ENCODE measurements around the gene ANKRD30A. TPM values are rescaled to one million over a fixed set of nuclear protein-coding genes. Genes with fewer than 3 reads are reported as not detected.

The ANKRD30A gene
- polyA plus RNA-seq, 4 donors, result 0.19 TPM; not detected in 3

GRCh38 chr10:37275216-37275777 lies 149.9 kb downstream of the ANKRD30A start:
- H3K9me3 ChIP-seq (ENCODE audit: control insufficient read depth in 2 of 2, insufficient read depth in 1 of 2, low read depth in 1 of 2, low read length in 1 of 2), result peaks cover 0 to 16% of the 10 kb centered on the region in 2 donors
- H3K36me3 ChIP-seq (ENCODE audit: control insufficient read depth in 3 of 3, insufficient read depth in 2 of 3, low read depth in 1 of 3, low read length in 3 of 3), result no peaks in the 10 kb centered on the region
- no peak overlapping the region for H3K27ac ChIP-seq (ENCODE audit: low read depth in 1 of 3, low read length in 2 of 3)
- 91 to 94% (median 92%) methylated on average over 17 of the region's 17 CpGs for WGBS, 3 donors
- FAIRE-seq (no peak), DNase-seq (no peak)
- H3K4me3 ChIP-seq (ENCODE audit: low read depth in 1 of 3, low read length in 3 of 3), result no peak overlapping the region
- H3K27me3 ChIP-seq (ENCODE audit: control insufficient read depth in 3 of 3, insufficient read depth in 3 of 3, low read length in 3 of 3), result no peaks in the 10 kb centered on the region
- no peaks in the 10 kb centered on the region for H3K4me1 ChIP-seq (ENCODE audit: control insufficient read depth in 3 of 3, insufficient read depth in 2 of 3, low read depth in 1 of 3, low read length in 2 of 3)

- H3K9me3 ChIP-seq (ENCODE audit: control insufficient read depth in 2 of 2, insufficient read depth in 1 of 2, low read depth in 1 of 2, low read length in 1 of 2), result peaks cover 0 to 34% of the 10 kb centered on the region in 2 donors
- H3K4me1 ChIP-seq (ENCODE audit: control insufficient read depth in 3 of 3, insufficient read depth in 2 of 3, low read depth in 1 of 3, low read length in 2 of 3), result no peaks in the 10 kb centered on the region
- no peak for FAIRE-seq
- 92 to 97% (median 93%) methylated on average over 14 to 18 of the region's 18 CpGs for WGBS, 3 donors
- no peak overlapping the region for H3K27ac ChIP-seq (ENCODE audit: low read depth in 1 of 3, low read length in 2 of 3)
- no peak for DNase-seq
- no peak overlapping the region for H3K4me3 ChIP-seq (ENCODE audit: low read depth in 1 of 3, low read length in 3 of 3)
- H3K27me3 ChIP-seq (ENCODE audit: control insufficient read depth in 3 of 3, insufficient read depth in 3 of 3, low read length in 3 of 3), result no peaks in the 10 kb centered on the region
- no peaks in the 10 kb centered on the region for H3K36me3 ChIP-seq (ENCODE audit: control insufficient read depth in 3 of 3, insufficient read depth in 2 of 3, low read depth in 1 of 3, low read length in 3 of 3)
Observed at GRCh38 chr10:37285063-37285462, 159.7 kb downstream of the ANKRD30A start.

GRCh38 chr10:37289833-37290464 lies 164.6 kb downstream of the ANKRD30A start:
- Histone ChIP-seq H3K9me3 (ENCODE audit: control insufficient read depth in 2 of 2, insufficient read depth in 1 of 2, low read depth in 1 of 2, low read length in 1 of 2) (peaks cover 0 to 17% of the 10 kb centered on the region in 2 donors), H3K4me3 (ENCODE audit: low read depth in 1 of 3, low read length in 3 of 3) (no peak overlapping the region), H3K27ac (ENCODE audit: low read depth in 1 of 3, low read length in 2 of 3) (no peak overlapping the region), H3K27me3 (ENCODE audit: control insufficient read depth in 3 of 3, insufficient read depth in 3 of 3, low read length in 3 of 3) (no peaks in the 10 kb centered on the region), H3K36me3 (ENCODE audit: control insufficient read depth in 3 of 3, insufficient read depth in 2 of 3, low read depth in 1 of 3, low read length in 3 of 3) (no peaks in the 10 kb centered on the region), H3K4me1 (ENCODE audit: control insufficient read depth in 3 of 3, insufficient read depth in 2 of 3, low read depth in 1 of 3, low read length in 2 of 3) (no peaks in the 10 kb centered on the region)
- 22 to 76% (median 48%) methylated on average over 4 of the region's 4 CpGs for WGBS, 3 donors
- FAIRE-seq, result no peak
- DNase-seq, result peak; percentile 50 to 83

- Histone ChIP-seq H3K36me3 (ENCODE audit: control insufficient read depth in 3 of 3, insufficient read depth in 2 of 3, low read depth in 1 of 3, low read length in 3 of 3) (no peaks in the 10 kb centered on the region), H3K27me3 (ENCODE audit: control insufficient read depth in 3 of 3, insufficient read depth in 3 of 3, low read length in 3 of 3) (no peaks in the 10 kb centered on the region), H3K4me1 (ENCODE audit: control insufficient read depth in 3 of 3, insufficient read depth in 2 of 3, low read depth in 1 of 3, low read length in 2 of 3) (no peaks in the 10 kb centered on the region), H3K9me3 (ENCODE audit: control insufficient read depth in 2 of 2, insufficient read depth in 1 of 2, low read depth in 1 of 2, low read length in 1 of 2) (peaks cover 0 to 35% of the 10 kb centered on the region in 2 donors), H3K4me3 (ENCODE audit: low read depth in 1 of 3, low read length in 3 of 3) (no peak overlapping the region), H3K27ac (ENCODE audit: low read depth in 1 of 3, low read length in 2 of 3) (no peak overlapping the region)
- WGBS, 3 donors, result 54 to 69% (median 62%) methylated on average over 2 of the region's 2 CpGs
- no peak for DNase-seq
- no peak for FAIRE-seq
Observed at GRCh38 chr10:37301271-37301670, 175.9 kb downstream of the ANKRD30A start.

- 64 to 81% (median 78%) methylated on average over 2 of the region's 2 CpGs for WGBS, 3 donors
- peaks cover 0 to 32% of the 10 kb centered on the region in 2 donors for H3K9me3 ChIP-seq (ENCODE audit: control insufficient read depth in 2 of 2, insufficient read depth in 1 of 2, low read depth in 1 of 2, low read length in 1 of 2)
- no peaks in the 10 kb centered on the region for H3K4me1 ChIP-seq (ENCODE audit: control insufficient read depth in 3 of 3, insufficient read depth in 2 of 3, low read depth in 1 of 3, low read length in 2 of 3)
- H3K27ac ChIP-seq (ENCODE audit: low read depth in 1 of 3, low read length in 2 of 3), result no peak overlapping the region
- no peaks in the 10 kb centered on the region for H3K36me3 ChIP-seq (ENCODE audit: control insufficient read depth in 3 of 3, insufficient read depth in 2 of 3, low read depth in 1 of 3, low read length in 3 of 3)
- H3K4me3 ChIP-seq (ENCODE audit: low read depth in 1 of 3, low read length in 3 of 3), result no peak overlapping the region
- no peak for DNase-seq
- no peak for FAIRE-seq
- H3K27me3 ChIP-seq (ENCODE audit: control insufficient read depth in 3 of 3, insufficient read depth in 3 of 3, low read length in 3 of 3), result no peaks in the 10 kb centered on the region
Observed at GRCh38 chr10:37304036-37304435, 178.6 kb downstream of the ANKRD30A start.

- FAIRE-seq, result no peak
- no peaks in the 10 kb centered on the region for H3K27me3 ChIP-seq (ENCODE audit: control insufficient read depth in 3 of 3, insufficient read depth in 3 of 3, low read length in 3 of 3)
- no peaks in the 10 kb centered on the region for H3K4me1 ChIP-seq (ENCODE audit: control insufficient read depth in 3 of 3, insufficient read depth in 2 of 3, low read depth in 1 of 3, low read length in 2 of 3)
- no peaks in the 10 kb centered on the region for H3K36me3 ChIP-seq (ENCODE audit: control insufficient read depth in 3 of 3, insufficient read depth in 2 of 3, low read depth in 1 of 3, low read length in 3 of 3)
- H3K27ac ChIP-seq (ENCODE audit: low read depth in 1 of 3, low read length in 2 of 3), result no peak overlapping the region
- H3K4me3 ChIP-seq (ENCODE audit: low read depth in 1 of 3, low read length in 3 of 3), result no peak overlapping the region
- no peak for DNase-seq
- peaks cover 0 to 9% of the 10 kb centered on the region in 2 donors for H3K9me3 ChIP-seq (ENCODE audit: control insufficient read depth in 2 of 2, insufficient read depth in 1 of 2, low read depth in 1 of 2, low read length in 1 of 2)
- 61 to 62% (median 61%) methylated on average over 3 of the region's 3 CpGs for WGBS, 3 donors
Observed at GRCh38 chr10:37314350-37314749, 189.0 kb downstream of the ANKRD30A start.

GRCh38 chr10:37314862-37315261 lies 189.5 kb downstream of the ANKRD30A start:
- FAIRE-seq (no peak), DNase-seq (no peak)
- Histone ChIP-seq H3K4me3 (ENCODE audit: low read depth in 1 of 3, low read length in 3 of 3) (no peak overlapping the region), H3K27me3 (ENCODE audit: control insufficient read depth in 3 of 3, insufficient read depth in 3 of 3, low read length in 3 of 3) (no peaks in the 10 kb centered on the region), H3K9me3 (ENCODE audit: control insufficient read depth in 2 of 2, insufficient read depth in 1 of 2, low read depth in 1 of 2, low read length in 1 of 2) (peaks cover 0 to 7% of the 10 kb centered on the region in 2 donors), H3K36me3 (ENCODE audit: control insufficient read depth in 3 of 3, insufficient read depth in 2 of 3, low read depth in 1 of 3, low read length in 3 of 3) (no peaks in the 10 kb centered on the region), H3K4me1 (ENCODE audit: control insufficient read depth in 3 of 3, insufficient read depth in 2 of 3, low read depth in 1 of 3, low read length in 2 of 3) (no peaks in the 10 kb centered on the region), H3K27ac (ENCODE audit: low read depth in 1 of 3, low read length in 2 of 3) (no peak overlapping the region)
- WGBS, 3 donors, result 27 to 46% (median 44%) methylated on average over 1 of the region's 1 CpG

- WGBS, 3 donors, result 86 to 93% (median 92%) methylated on average over 2 of the region's 2 CpGs
- Histone ChIP-seq H3K4me1 (ENCODE audit: control insufficient read depth in 3 of 3, insufficient read depth in 2 of 3, low read depth in 1 of 3, low read length in 2 of 3) (no peaks in the 10 kb centered on the region), H3K36me3 (ENCODE audit: control insufficient read depth in 3 of 3, insufficient read depth in 2 of 3, low read depth in 1 of 3, low read length in 3 of 3) (no peaks in the 10 kb centered on the region), H3K9me3 (ENCODE audit: control insufficient read depth in 2 of 2, insufficient read depth in 1 of 2, low read depth in 1 of 2, low read length in 1 of 2) (peaks cover 0 to 18% of the 10 kb centered on the region in 2 donors), H3K27ac (ENCODE audit: low read depth in 1 of 3, low read length in 2 of 3) (no peak overlapping the region), H3K4me3 (ENCODE audit: low read depth in 1 of 3, low read length in 3 of 3) (no peak overlapping the region), H3K27me3 (ENCODE audit: control insufficient read depth in 3 of 3, insufficient read depth in 3 of 3, low read length in 3 of 3) (no peaks in the 10 kb centered on the region)
- DNase-seq, result no peak
- FAIRE-seq, result no peak
Observed at GRCh38 chr10:37344413-37344812, 219.0 kb downstream of the ANKRD30A start.

- 67 to 77% (median 74%) methylated on average over 3 of the region's 3 CpGs for WGBS, 3 donors
- H3K36me3 ChIP-seq (ENCODE audit: control insufficient read depth in 3 of 3, insufficient read depth in 2 of 3, low read depth in 1 of 3, low read length in 3 of 3), result no peaks in the 10 kb centered on the region
- FAIRE-seq, result no peak
Observed at GRCh38 chr10:37379991-37380390, 254.6 kb downstream of the ANKRD30A start.

More at GRCh38 chr10:37379991-37380390, 254.6 kb downstream of the ANKRD30A start:
- H3K4me1 ChIP-seq (ENCODE audit: control insufficient read depth in 3 of 3, insufficient read depth in 2 of 3, low read depth in 1 of 3, low read length in 2 of 3), result no peaks in the 10 kb centered on the region
- H3K27me3 ChIP-seq (ENCODE audit: control insufficient read depth in 3 of 3, insufficient read depth in 3 of 3, low read length in 3 of 3), result no peaks in the 10 kb centered on the region
- H3K27ac ChIP-seq (ENCODE audit: low read depth in 1 of 3, low read length in 2 of 3), result no peak overlapping the region
- DNase-seq, result no peak
- no peak overlapping the region for H3K4me3 ChIP-seq (ENCODE audit: low read depth in 1 of 3, low read length in 3 of 3)
- H3K9me3 ChIP-seq (ENCODE audit: control insufficient read depth in 2 of 2, insufficient read depth in 1 of 2, low read depth in 1 of 2, low read length in 1 of 2), result peaks cover 0 to 23% of the 10 kb centered on the region in 2 donors
